Tracheal epithelial cell (primary cell): ENCODE results near the gene VWA5B1. TPM values are rescaled to one million over a fixed set of nuclear protein-coding genes. Genes with fewer than 3 reads are reported as not detected.

Experiments used
- total RNA-seq: library from RNA; depleted of rRNA; stranded (reverse); fragments of >200 nt; gene quantifications from 2 replicates; pipeline ENCODE4 v1.2.1, GENCODE V29; 2014

The VWA5B1 gene, protein sequence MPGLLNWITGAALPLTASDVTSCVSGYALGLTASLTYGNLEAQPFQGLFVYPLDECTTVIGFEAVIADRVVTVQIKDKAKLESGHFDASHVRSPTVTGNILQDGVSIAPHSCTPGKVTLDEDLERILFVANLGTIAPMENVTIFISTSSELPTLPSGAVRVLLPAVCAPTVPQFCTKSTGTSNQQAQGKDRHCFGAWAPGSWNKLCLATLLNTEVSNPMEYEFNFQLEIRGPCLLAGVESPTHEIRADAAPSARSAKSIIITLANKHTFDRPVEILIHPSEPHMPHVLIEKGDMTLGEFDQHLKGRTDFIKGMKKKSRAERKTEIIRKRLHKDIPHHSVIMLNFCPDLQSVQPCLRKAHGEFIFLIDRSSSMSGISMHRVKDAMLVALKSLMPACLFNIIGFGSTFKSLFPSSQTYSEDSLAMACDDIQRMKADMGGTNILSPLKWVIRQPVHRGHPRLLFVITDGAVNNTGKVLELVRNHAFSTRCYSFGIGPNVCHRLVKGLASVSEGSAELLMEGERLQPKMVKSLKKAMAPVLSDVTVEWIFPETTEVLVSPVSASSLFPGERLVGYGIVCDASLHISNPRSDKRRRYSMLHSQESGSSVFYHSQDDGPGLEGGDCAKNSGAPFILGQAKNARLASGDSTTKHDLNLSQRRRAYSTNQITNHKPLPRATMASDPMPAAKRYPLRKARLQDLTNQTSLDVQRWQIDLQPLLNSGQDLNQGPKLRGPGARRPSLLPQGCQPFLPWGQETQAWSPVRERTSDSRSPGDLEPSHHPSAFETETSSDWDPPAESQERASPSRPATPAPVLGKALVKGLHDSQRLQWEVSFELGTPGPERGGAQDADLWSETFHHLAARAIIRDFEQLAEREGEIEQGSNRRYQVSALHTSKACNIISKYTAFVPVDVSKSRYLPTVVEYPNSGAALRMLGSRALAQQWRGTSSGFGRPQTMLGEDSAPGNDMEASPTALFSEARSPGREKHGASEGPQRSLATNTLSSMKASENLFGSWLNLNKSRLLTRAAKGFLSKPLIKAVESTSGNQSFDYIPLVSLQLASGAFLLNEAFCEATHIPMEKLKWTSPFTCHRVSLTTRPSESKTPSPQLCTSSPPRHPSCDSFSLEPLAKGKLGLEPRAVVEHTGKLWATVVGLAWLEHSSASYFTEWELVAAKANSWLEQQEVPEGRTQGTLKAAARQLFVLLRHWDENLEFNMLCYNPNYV
- total RNA-seq = not detected in 2 replicates

GRCh38 chr1:20290624-20291597 lies at the start of gene VWA5B1:
Gene VWA5B1 (plus strand): TSS chr1:20290875. CDS start chr1:20310602, 19,727 bp downstream.

Other genes starting within 250 kb of the VWA5B1 start
- not detected in 2 replicates for gene PLA2G5, start 220.7 kb upstream of the VWA5B1 start, total RNA-seq
- gene PLA2G2D, start 171.3 kb upstream of the VWA5B1 start, total RNA-seq = not detected in 2 replicates
- 0.24 TPM in 1 of 2 replicates, not detected in the other for gene PLA2G2F, start 151.6 kb upstream of the VWA5B1 start, total RNA-seq
- 0.24 TPM in 1 of 2 replicates, not detected in the other for gene UBXN10, start 104.8 kb upstream of the VWA5B1 start, total RNA-seq
- gene PLA2G2C, start 104.4 kb upstream of the VWA5B1 start, total RNA-seq = not detected in 2 replicates
- 6.2 and 10.8 TPM in 2 replicates for gene CAMK2N1, start 195.3 kb downstream of the VWA5B1 start, total RNA-seq
- gene MUL1, start 217.3 kb downstream of the VWA5B1 start, total RNA-seq = 24.7 and 28.0 TPM in 2 replicates